ENCODE data around the gene IRF5. TPM values are rescaled to one million over a fixed set of nuclear protein-coding genes. Genes with fewer than 3 reads are reported as not detected.

The IRF5 gene
- total RNA-seq, 1 donor from 2014 or later: 0.36 TPM

GRCh38 chr7:128928159-128928813, 9.4 kb upstream of the IRF5 start:
- Mint-ChIP-seq H3K4me1 (ENCODE audit: low read depth, unreplicated experiment) (no peaks in the 10 kb centered on the region), H3K4me3 (ENCODE audit: unreplicated experiment) (peak overlapping the region; percentile 64), H3K27me3 (ENCODE audit: low read depth, unreplicated experiment) (peaks cover 32% of the 10 kb centered on the region), H3K36me3 (ENCODE audit: low read depth, unreplicated experiment) (peaks cover 1% of the 10 kb centered on the region), H3K9me3 (ENCODE audit: unreplicated experiment) (peaks cover 4% of the 10 kb centered on the region), H3K27ac (ENCODE audit: unreplicated experiment) (no peak overlapping the region)
- Histone ChIP-seq H3K27ac (ENCODE audit: low read depth, low read length) (no peak overlapping the region), H3K4me3 (ENCODE audit: insufficient read depth, low read depth, low read length) (no peak overlapping the region), H2AFZ (ENCODE audit: low read depth, low read length) (no peak overlapping the region), H3K9ac (ENCODE audit: low read length) (no peak overlapping the region), H3K4me1 (ENCODE audit: insufficient read depth, low read length) (no peaks in the 10 kb centered on the region), H4K20me1 (ENCODE audit: insufficient read depth, low read length) (no peaks in the 10 kb centered on the region), H3K4me2 (ENCODE audit: low read length) (no peak overlapping the region), H3K36me3 (ENCODE audit: insufficient read depth, low read length) (no peaks in the 10 kb centered on the region), H3K27me3 (ENCODE audit: insufficient read depth, low read length) (peaks cover 12% of the 10 kb centered on the region), H3K9me3 (ENCODE audit: insufficient read depth, low read depth, low read length) (no peaks in the 10 kb centered on the region), H3K79me2 (ENCODE audit: insufficient read depth, low read length) (no peaks in the 10 kb centered on the region)
- DNase-seq (ENCODE audit: low read depth): no peak
- TF ChIP-seq CTCF (IDR thresholded peaks at IDR 0.05; ENCODE audit: insufficient read depth, low read depth, low read length): no peak
- TF ChIP-seq EZH2 (IDR thresholded peaks at IDR 0.05; ENCODE audit: insufficient read depth, low read length): no peak
- FAIRE-seq: no peak

- no peak overlapping the region for H3K27ac ChIP-seq (ENCODE audit: low read depth, low read length)
- no peaks in the 10 kb centered on the region for H3K36me3 ChIP-seq (ENCODE audit: insufficient read depth, low read length)
- no peak overlapping the region for H3K9ac ChIP-seq (ENCODE audit: low read length)
- H3K79me2 ChIP-seq (ENCODE audit: insufficient read depth, low read length): no peaks in the 10 kb centered on the region
- H3K4me3 Mint-ChIP-seq (ENCODE audit: unreplicated experiment): no peak overlapping the region
- H3K9me3 Mint-ChIP-seq (ENCODE audit: unreplicated experiment): peaks cover 5% of the 10 kb centered on the region
- H3K27ac Mint-ChIP-seq (ENCODE audit: unreplicated experiment): no peak overlapping the region
- TF ChIP-seq EZH2 (IDR thresholded peaks at IDR 0.05; ENCODE audit: insufficient read depth, low read length): no peak
- no peak for TF ChIP-seq CTCF (IDR thresholded peaks at IDR 0.05; ENCODE audit: insufficient read depth, low read depth, low read length)
- H3K9me3 ChIP-seq (ENCODE audit: insufficient read depth, low read depth, low read length): no peaks in the 10 kb centered on the region
- H3K27me3 ChIP-seq (ENCODE audit: insufficient read depth, low read length): peaks cover 10% of the 10 kb centered on the region
- H3K4me1 ChIP-seq (ENCODE audit: insufficient read depth, low read length): no peaks in the 10 kb centered on the region
- H2AFZ ChIP-seq (ENCODE audit: low read depth, low read length): no peak overlapping the region
- peaks cover 33% of the 10 kb centered on the region for H3K27me3 Mint-ChIP-seq (ENCODE audit: low read depth, unreplicated experiment)
- FAIRE-seq (no peak), DNase-seq (ENCODE audit: low read depth) (no peak)
- no peak overlapping the region for H3K4me3 ChIP-seq (ENCODE audit: insufficient read depth, low read depth, low read length)
- H3K4me1 Mint-ChIP-seq (ENCODE audit: low read depth, unreplicated experiment): no peaks in the 10 kb centered on the region
- peaks cover 3% of the 10 kb centered on the region for H3K36me3 Mint-ChIP-seq (ENCODE audit: low read depth, unreplicated experiment)
- H4K20me1 ChIP-seq (ENCODE audit: insufficient read depth, low read length): no peaks in the 10 kb centered on the region
- H3K4me2 ChIP-seq (ENCODE audit: low read length): no peak overlapping the region
Measured at GRCh38 chr7:128928882-128929788, 8.6 kb upstream of the IRF5 start.
